Cardiac muscle cell (in vitro differentiated cells and primary cell): ENCODE results near the gene ARNT2. TPM values are rescaled to one million over a fixed set of nuclear protein-coding genes. Genes with fewer than 3 reads are reported as not detected.

ENCODE experiments used
- DNase-seq, 2 donors: peaks; one replicate each; pipeline versions ENCODE4 v3.0.0 to v3.0.0-alpha.2; 2010 to 2017; ENCODE audit warnings: low read depth in 1 of 2, low spot score in 1 of 2
- H3K27ac ChIP-seq: fragments of 200-600 bp; sonication (generic); 2 replicates; pipeline ENCODE4 v1.5.1; 2016
- H3K27me3 ChIP-seq: fragments of 200-600 bp; sonication (generic); 2 replicates; pipeline ENCODE4 v1.6.0; 2016; ENCODE audit warnings: control low read depth
- H3K36me3 ChIP-seq: fragments of 200-600 bp; sonication (generic); 2 replicates; pipeline ENCODE4 v1.5.1; 2016; ENCODE audit warnings: control low read depth
- H3K4me1 ChIP-seq: fragments of 200-600 bp; sonication (generic); 2 replicates; pipeline ENCODE4 v1.8.1; 2017; ENCODE audit warnings: low read depth, mild to moderate bottlenecking, mixed run types
- H3K4me3 ChIP-seq: fragments of 200-600 bp; sonication (generic); 2 replicates; pipeline ENCODE4 v1.5.1; 2016; ENCODE audit warnings: mild to moderate bottlenecking
- H3K9me3 ChIP-seq: fragments of 200-600 bp; sonication (generic); 2 replicates; pipeline ENCODE4 v1.5.1; 2017; ENCODE audit warnings: low read depth, mild to moderate bottlenecking, control low read depth
- polyA plus RNA-seq: library from polyadenylated mRNA; unstranded; fragments of >200 nt; fragmentation: Nextera tagmentation; extraction: Ambion mirVana; gene quantifications from 2 replicates; pipeline ENCODE4 v1.2.1, GENCODE V29; 2016
- total RNA-seq: library from RNA; depleted of rRNA; stranded (reverse); fragments of >200 nt; gene quantifications from 2 replicates; pipeline ENCODE4 v1.2.3, GENCODE V29; 2016
- TF ChIP-seq, protein P1 (sequence below): IDR thresholded peaks from 2 replicates; pipeline ENCODE4 v1.5.1; 2012; ENCODE audit warnings: low read depth, mild to moderate bottlenecking, low read length

The ARNT2 gene
- total and polyA plus RNA-seq, 2 experiments from 2014 or later: 3.8 to 4.4 TPM

GRCh38 chr15:80573606-80574005 is 169.4 kb downstream of the ARNT2 start:
- no peaks in the 10 kb centered on the region for H3K9me3 ChIP-seq
- H3K4me1 ChIP-seq: peaks cover 8% of the 10 kb centered on the region
- H3K27ac ChIP-seq: no peak overlapping the region
- no peak overlapping the region for H3K4me3 ChIP-seq
- H3K27me3 ChIP-seq: no peaks in the 10 kb centered on the region
- TF ChIP-seq, protein P1, sequence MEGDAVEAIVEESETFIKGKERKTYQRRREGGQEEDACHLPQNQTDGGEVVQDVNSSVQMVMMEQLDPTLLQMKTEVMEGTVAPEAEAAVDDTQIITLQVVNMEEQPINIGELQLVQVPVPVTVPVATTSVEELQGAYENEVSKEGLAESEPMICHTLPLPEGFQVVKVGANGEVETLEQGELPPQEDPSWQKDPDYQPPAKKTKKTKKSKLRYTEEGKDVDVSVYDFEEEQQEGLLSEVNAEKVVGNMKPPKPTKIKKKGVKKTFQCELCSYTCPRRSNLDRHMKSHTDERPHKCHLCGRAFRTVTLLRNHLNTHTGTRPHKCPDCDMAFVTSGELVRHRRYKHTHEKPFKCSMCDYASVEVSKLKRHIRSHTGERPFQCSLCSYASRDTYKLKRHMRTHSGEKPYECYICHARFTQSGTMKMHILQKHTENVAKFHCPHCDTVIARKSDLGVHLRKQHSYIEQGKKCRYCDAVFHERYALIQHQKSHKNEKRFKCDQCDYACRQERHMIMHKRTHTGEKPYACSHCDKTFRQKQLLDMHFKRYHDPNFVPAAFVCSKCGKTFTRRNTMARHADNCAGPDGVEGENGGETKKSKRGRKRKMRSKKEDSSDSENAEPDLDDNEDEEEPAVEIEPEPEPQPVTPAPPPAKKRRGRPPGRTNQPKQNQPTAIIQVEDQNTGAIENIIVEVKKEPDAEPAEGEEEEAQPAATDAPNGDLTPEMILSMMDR: no peak
- DNase-seq: no peak
- H3K36me3 ChIP-seq: no peaks in the 10 kb centered on the region

DNA sequence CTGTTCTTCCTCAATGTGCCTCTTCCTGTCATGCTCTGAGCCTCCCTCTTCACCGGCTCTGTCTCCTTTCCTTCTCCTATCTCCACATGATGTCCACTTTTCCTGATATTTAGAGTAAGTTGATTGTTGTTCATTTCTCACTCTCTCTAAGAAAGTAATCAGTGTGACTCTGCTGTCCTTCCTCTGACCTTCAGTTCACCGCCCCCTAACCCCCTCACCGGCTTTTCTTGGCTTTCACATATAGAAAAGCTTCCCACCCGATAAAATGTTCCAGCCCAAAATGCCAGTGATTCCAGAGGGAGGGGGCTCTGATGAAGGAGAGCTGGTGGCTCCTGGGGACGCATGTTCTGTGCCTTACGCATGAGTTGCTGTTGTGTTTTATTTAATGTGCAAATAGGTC is 170.4 kb downstream of the ARNT2 start:
- H3K9me3 ChIP-seq: no peaks in the 10 kb centered on the region
- H3K4me1 ChIP-seq: no peaks in the 10 kb centered on the region
- TF ChIP-seq, protein P1: no peak
- H3K27me3 ChIP-seq: no peaks in the 10 kb centered on the region
- DNase-seq: no peak
- H3K4me3 ChIP-seq: no peak overlapping the region
- no peaks in the 10 kb centered on the region for H3K36me3 ChIP-seq
- no peak overlapping the region for H3K27ac ChIP-seq

DNA sequence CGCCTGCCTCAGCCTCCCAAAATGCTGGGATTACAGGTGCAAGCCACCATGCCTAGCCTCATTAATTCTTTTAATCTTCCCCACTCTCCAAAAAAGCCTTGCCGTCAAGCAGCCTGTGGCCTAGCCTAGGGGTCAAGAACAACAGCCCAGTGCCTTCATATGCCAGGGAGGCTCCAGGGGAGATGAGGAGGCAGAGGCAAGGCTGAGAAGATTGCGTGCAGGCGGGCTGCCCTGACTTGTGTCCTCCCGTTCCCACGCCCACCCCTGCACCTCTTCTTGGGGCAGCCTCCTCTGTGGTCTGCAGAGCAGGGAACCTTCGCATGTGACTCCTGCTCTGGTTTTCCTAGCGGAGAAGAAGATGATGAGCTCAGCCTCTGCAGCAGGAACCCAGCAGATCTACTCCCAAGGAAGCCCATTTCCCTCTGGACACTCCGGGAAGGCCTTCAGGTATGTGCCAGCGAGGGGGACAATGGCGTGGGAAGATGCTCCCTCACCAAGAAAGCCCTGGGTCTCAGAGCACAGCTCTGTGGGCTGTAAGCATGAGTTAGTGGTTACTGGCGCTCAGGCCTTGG is 172.4 kb downstream of the ARNT2 start:
- H3K9me3 ChIP-seq: no peaks in the 10 kb centered on the region
- H3K27me3 ChIP-seq: no peaks in the 10 kb centered on the region
- H3K27ac ChIP-seq: no peak overlapping the region
- no peak overlapping the region for H3K4me3 ChIP-seq
- H3K36me3 ChIP-seq: no peaks in the 10 kb centered on the region
- no peak for DNase-seq
- H3K4me1 ChIP-seq: no peaks in the 10 kb centered on the region
- TF ChIP-seq, protein P1: no peak

GRCh38 chr15:80577552-80578205 is 173.5 kb downstream of the ARNT2 start:
- TF ChIP-seq, protein P1: no peak
- Histone ChIP-seq H3K27me3 (no peaks in the 10 kb centered on the region), H3K9me3 (no peaks in the 10 kb centered on the region), H3K4me1 (no peaks in the 10 kb centered on the region), H3K27ac (no peak overlapping the region), H3K4me3 (no peak overlapping the region), H3K36me3 (no peaks in the 10 kb centered on the region)
- DNase-seq: no peak

GRCh38 chr15:80578206-80578595 is 174.0 kb downstream of the ARNT2 start:
- Histone ChIP-seq H3K9me3 (no peaks in the 10 kb centered on the region), H3K4me3 (no peak overlapping the region), H3K27ac (no peak overlapping the region), H3K27me3 (no peaks in the 10 kb centered on the region), H3K36me3 (no peaks in the 10 kb centered on the region), H3K4me1 (no peaks in the 10 kb centered on the region)
- TF ChIP-seq, protein P1: no peak
- no peak for DNase-seq
